Left lung (tissue), 10 donors: ENCODE results near the gene FBXO31. TPM values are rescaled to one million over a fixed set of nuclear protein-coding genes. Genes with fewer than 3 reads are reported as not detected.

Experiments
- ATAC-seq: fragments of 200-7000 bp; cut with Tn5 transposase; one replicate; pipeline ENCODE4 v1.9.1; 2020; ENCODE audit warnings: moderate library complexity
- DNase-seq, 4 donors: peaks; one replicate each; pipeline ENCODE4 v3.0.0-alpha.2; 2013 to 2020
- H3K27ac ChIP-seq, 2 donors: fragments of 200-600 bp; sonication (generic) in 1 of 2; one replicate each; pipeline versions ENCODE4 v1.5.0 to v1.8.0; 2020 to 2021
- H3K27me3 ChIP-seq, 2 donors: fragments of 200-600 bp; sonication (generic) in 1 of 2; one replicate each; pipeline versions ENCODE4 v1.5.0 to v1.8.0; 2020 to 2021
- H3K36me3 ChIP-seq, 2 donors: fragments of 200-600 bp; sonication (generic) in 1 of 2; one replicate each; pipeline versions ENCODE4 v1.5.0 to v1.8.0; 2020 to 2021
- H3K4me1 ChIP-seq, 2 donors: fragments of 200-600 bp; one replicate each; pipeline ENCODE4 v1.8.0; 2021
- H3K4me3 ChIP-seq, 2 donors: fragments of 200-600 bp; sonication (generic) in 1 of 2; one replicate each; pipeline versions ENCODE4 v1.5.0 to v1.8.0; 2020 to 2021; ENCODE audit warnings: mild to moderate bottlenecking in 1 of 2
- H3K9me3 ChIP-seq, 2 donors: fragments of 200-600 bp; sonication (generic) in 1 of 2; one replicate each; pipeline versions ENCODE4 v1.5.0 to v1.8.0; 2020 to 2021
- intact Hi-C, 2 donors: fragments of 100-400 bp; cut with DNase I; formaldehyde crosslinking; loops; one replicate each; pipeline versions ENCODE4 v1.11.2 to v1.14.2; 2022
- polyA plus RNA-seq, 6 donors: library from polyadenylated mRNA; unstranded; fragments of 120-200 nt; gene quantifications; one replicate each; pipeline ENCODE4 v1.2.1, GENCODE V29; 2013; ENCODE audit not compliant: insufficient read length in 6 of 6
- total RNA-seq, 2 donors: library from RNA; stranded (reverse); fragmentation: NEBNext Ultra II Directional; extraction: Animal tissue kit (Norgen Biotek cat#: 25700); gene quantifications; one replicate each; pipeline ENCODE4 v1.2.1, GENCODE V29; 2021
- TF ChIP-seq, protein P1 (sequence below), 2 donors: fragments of 200-600 bp; sonication (generic) in 1 of 2; IDR thresholded peaks; one replicate each; pipeline versions ENCODE4 v1.5.0 to v1.8.0; 2021; ENCODE audit warnings: antibody characterized with exemption in 2 of 2
- donor health status: DM: no; HTN: yes; CAD: no.
- donor health status: DM: no; HTN: no; CAD: no.

The FBXO31 gene
- total and polyA plus RNA-seq, 8 donors: 21.0 to 25.8 (median 23.0) TPM

DNA sequence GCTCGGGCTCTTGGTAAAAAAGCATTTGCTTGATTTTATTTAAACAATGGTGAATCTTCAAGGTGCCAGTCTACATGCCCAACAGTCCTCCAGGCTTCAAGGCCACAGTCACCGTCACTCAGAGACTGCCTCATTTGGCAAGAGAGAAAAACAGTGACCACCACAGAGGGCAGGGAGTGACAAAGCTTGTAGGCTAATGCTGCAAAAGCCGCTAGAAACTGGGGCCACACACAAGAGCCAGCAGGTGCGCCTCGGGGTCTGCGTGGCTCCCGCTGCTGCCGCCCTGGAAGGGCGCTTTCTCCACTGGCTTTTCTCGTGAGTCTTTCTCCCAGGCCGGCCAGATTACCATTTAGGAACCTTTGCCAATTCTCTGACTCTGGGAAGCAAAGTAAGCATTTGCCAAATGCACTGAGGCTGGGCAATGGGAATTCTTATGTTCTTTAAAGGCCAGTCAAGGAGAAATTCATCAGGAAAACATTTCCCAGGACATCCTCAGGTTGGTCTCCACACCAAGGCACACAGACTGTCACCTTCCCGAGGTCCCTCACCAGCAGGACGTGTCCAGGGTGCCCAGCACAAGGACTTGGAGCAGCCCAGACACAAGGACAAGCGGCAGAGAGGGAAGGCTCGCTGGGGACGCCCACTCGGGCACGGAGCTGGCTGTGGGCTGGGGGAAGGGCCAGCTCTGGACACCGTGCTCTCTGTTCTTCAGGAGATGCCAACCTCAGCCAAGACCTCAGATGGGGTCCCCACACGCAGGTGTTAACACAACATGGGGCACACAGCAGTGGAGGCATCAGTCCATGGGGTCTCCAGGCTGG lies 53.9 kb downstream of the FBXO31 start:
- H3K9me3 ChIP-seq: no peaks in the 10 kb centered on the region
- intact Hi-C loops: no loop called here
- TF ChIP-seq, protein P1, sequence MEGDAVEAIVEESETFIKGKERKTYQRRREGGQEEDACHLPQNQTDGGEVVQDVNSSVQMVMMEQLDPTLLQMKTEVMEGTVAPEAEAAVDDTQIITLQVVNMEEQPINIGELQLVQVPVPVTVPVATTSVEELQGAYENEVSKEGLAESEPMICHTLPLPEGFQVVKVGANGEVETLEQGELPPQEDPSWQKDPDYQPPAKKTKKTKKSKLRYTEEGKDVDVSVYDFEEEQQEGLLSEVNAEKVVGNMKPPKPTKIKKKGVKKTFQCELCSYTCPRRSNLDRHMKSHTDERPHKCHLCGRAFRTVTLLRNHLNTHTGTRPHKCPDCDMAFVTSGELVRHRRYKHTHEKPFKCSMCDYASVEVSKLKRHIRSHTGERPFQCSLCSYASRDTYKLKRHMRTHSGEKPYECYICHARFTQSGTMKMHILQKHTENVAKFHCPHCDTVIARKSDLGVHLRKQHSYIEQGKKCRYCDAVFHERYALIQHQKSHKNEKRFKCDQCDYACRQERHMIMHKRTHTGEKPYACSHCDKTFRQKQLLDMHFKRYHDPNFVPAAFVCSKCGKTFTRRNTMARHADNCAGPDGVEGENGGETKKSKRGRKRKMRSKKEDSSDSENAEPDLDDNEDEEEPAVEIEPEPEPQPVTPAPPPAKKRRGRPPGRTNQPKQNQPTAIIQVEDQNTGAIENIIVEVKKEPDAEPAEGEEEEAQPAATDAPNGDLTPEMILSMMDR (IDR thresholded peaks at IDR 0.05): no peak
- ATAC-seq: no peak
- H3K27me3 ChIP-seq: no peaks in the 10 kb centered on the region
- peaks cover 4 to 7% of the 10 kb centered on the region in 2 donors for H3K4me1 ChIP-seq
- H3K27ac ChIP-seq: no peak overlapping the region
- peaks cover 0 to 65% of the 10 kb centered on the region in 2 donors for H3K36me3 ChIP-seq
- H3K4me3 ChIP-seq: no peak overlapping the region
- DNase-seq: peak in 1 of 4 donors; percentile 53

DNA sequence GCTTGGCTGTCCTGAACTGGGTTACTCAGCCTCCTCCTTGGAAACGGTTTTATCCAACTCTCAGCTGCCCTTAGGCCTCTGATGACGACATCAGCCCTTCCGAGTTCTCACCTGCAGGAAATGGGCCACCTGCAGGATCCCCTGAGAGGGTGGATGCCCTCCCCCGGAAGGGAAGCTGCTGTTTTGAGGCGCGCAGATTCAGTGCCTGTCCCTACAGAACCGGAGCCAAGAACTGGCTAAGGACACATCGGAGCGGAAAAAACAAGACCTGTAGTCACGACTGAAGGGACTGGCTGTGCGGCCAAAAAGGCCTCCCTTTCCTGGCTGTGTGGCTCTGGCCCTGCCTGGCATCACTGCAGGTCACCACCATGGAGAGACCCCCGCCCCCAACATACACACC lies 54.7 kb downstream of the FBXO31 start:
- intact Hi-C loops: no loop called here
- H3K9me3 ChIP-seq: no peaks in the 10 kb centered on the region
- peaks cover 0 to 57% of the 10 kb centered on the region in 2 donors for H3K36me3 ChIP-seq
- no peak for ATAC-seq
- no peaks in the 10 kb centered on the region for H3K27me3 ChIP-seq
- DNase-seq: peak in 1 of 4 donors; percentile 52
- peaks cover 4 to 10% of the 10 kb centered on the region in 2 donors for H3K4me1 ChIP-seq
- no peak overlapping the region for H3K27ac ChIP-seq
- TF ChIP-seq, protein P1 (IDR thresholded peaks at IDR 0.05): no peak
- H3K4me3 ChIP-seq: no peak overlapping the region

DNA sequence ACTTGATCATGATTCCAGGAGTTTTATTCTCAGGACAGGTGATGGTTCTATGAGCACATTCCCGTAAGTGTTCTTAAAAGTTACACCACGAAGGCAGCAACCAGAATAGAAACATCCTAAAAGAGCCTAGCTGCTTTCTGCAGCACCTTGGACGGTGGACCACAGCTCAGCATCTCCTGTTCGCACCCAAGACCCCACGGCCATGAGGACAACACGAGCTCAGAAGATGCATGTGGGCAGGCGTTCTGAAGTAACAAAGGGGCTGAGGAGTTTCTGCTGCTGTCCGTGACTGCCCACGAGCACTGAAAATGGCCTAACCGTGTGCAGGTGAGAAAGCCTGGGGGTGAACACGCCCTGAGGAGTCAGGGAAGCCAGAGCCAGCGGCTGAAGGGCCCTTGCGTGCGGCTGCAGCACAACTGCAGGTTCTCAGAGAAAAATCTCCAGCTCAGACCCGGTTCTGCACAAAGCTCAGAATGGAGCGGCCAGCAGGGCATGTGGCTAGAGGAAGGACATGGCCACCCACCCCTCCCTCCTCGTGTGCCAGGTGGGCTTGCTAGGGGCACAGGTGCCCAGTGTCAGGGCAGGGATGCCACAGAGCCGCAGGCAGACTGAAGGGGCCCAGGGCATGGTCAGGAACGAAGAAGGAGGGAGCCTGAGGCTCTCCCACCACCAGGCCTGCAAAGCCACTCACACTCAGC lies 55.6 kb downstream of the FBXO31 start:
- Histone ChIP-seq H3K36me3 (peaks cover 0 to 48% of the 10 kb centered on the region in 2 donors), H3K4me3 (no peak overlapping the region), H3K9me3 (no peaks in the 10 kb centered on the region), H3K27me3 (no peaks in the 10 kb centered on the region), H3K4me1 (peaks cover 4 to 10% of the 10 kb centered on the region in 2 donors), H3K27ac (no peak overlapping the region)
- no peak for ATAC-seq
- no peak for DNase-seq
- intact Hi-C loops: no loop called here
- TF ChIP-seq, protein P1 (IDR thresholded peaks at IDR 0.05): no peak

DNA sequence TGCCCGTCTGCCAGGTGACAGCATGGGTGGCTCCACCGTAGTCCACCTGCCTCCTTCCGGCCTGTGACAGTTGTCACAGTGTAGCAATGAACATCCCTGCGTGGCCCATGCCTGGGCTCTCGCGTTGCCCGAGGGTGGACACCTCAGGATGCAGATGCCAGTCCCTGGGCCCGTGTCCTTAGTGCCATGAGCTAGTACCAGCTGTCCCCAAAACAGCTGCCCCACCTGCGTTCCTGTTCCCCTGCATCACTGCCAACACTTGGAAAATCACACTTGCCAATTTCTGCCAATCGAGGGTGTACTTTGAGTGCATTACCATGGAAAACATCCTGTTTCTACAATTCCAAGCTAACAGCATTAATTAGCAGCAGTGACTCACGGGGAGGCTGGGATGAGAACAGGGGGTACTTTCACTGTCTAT lies 57.4 kb downstream of the FBXO31 start:
- TF ChIP-seq, protein P1 (IDR thresholded peaks at IDR 0.05): no peak
- intact Hi-C loops: no loop called here
- no peaks in the 10 kb centered on the region for H3K9me3 ChIP-seq
- H3K36me3 ChIP-seq: peaks cover 0 to 35% of the 10 kb centered on the region in 2 donors
- H3K27me3 ChIP-seq: no peaks in the 10 kb centered on the region
- no peak overlapping the region for H3K27ac ChIP-seq
- no peak overlapping the region for H3K4me3 ChIP-seq
- no peak for ATAC-seq
- peaks cover 4 to 10% of the 10 kb centered on the region in 2 donors for H3K4me1 ChIP-seq
- DNase-seq: no peak

DNA sequence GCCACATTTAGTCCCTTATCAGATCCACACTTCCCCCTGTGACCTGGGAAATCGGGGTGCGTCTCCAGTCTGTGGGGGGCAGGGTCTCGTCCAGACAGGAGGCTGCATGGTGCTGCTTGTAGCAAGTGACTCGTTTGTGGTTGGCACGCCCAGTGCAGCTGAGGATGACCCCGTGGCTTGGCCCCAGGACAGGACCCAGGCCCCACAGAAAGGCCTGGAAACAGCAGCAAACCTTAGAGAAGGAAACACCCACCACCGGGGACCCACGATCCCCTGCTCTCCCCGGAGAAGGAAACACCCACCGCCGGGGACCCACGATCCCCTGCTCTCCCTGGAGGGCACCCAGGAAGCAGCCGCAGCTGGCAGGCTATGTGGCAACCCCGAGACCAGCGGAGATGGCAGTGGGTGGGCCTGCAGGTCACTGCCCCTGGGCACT lies 58.1 kb downstream of the FBXO31 start:
- ATAC-seq (no peak), DNase-seq (no peak)
- H3K4me3 ChIP-seq: no peak overlapping the region
- TF ChIP-seq, protein P1 (IDR thresholded peaks at IDR 0.05): no peak
- H3K27ac ChIP-seq: no peak overlapping the region
- intact Hi-C loops: no loop called here
- peaks cover 0 to 28% of the 10 kb centered on the region in 2 donors for H3K36me3 ChIP-seq
- H3K9me3 ChIP-seq: no peaks in the 10 kb centered on the region
- H3K27me3 ChIP-seq: no peaks in the 10 kb centered on the region
- H3K4me1 ChIP-seq: peaks cover 4 to 10% of the 10 kb centered on the region in 2 donors
